ENCODE data around the gene ABCC5.

The ABCC5 gene

GRCh38 chr3:183988216-183988790 lies 29.4 kb downstream of the ABCC5 start:
- no peak overlapping the region for H3K4me3 ChIP-seq (ENCODE audit: low read depth, low read length)
- DNase-seq (ENCODE audit: low read depth) = no peak
- TF ChIP-seq CTCF (IDR thresholded peaks at IDR 0.05; ENCODE audit: insufficient read depth, low read depth, low read length, missing control alignments) = no peak

GRCh38 chr3:183987000-183987600 lies 30.6 kb downstream of the ABCC5 start:
- TF ChIP-seq CTCF (IDR thresholded peaks at IDR 0.05; ENCODE audit: insufficient read depth, low read depth, low read length, missing control alignments) = no peak
- H3K4me3 ChIP-seq (ENCODE audit: low read depth, low read length) = no peak overlapping the region
- no peak for DNase-seq (ENCODE audit: low read depth)

GRCh38 chr3:183984749-183985729 lies 32.6 kb downstream of the ABCC5 start:
- DNase-seq (ENCODE audit: low read depth) = no peak
- H3K4me3 ChIP-seq (ENCODE audit: low read depth, low read length) = no peak overlapping the region

GRCh38 chr3:183984127-183984740 lies 33.5 kb downstream of the ABCC5 start:
- DNase-seq (ENCODE audit: low read depth) = no peak
- no peak overlapping the region for H3K4me3 ChIP-seq (ENCODE audit: low read depth, low read length)
- no peak for TF ChIP-seq CTCF (IDR thresholded peaks at IDR 0.05; ENCODE audit: insufficient read depth, low read depth, low read length, missing control alignments)

More at GRCh38 chr3:183984749-183985729, 32.6 kb downstream of the ABCC5 start:
- no peak for TF ChIP-seq CTCF (IDR thresholded peaks at IDR 0.05; ENCODE audit: insufficient read depth, low read depth, low read length, missing control alignments)

GRCh38 chr3:183981990-183982644 lies 35.6 kb downstream of the ABCC5 start:
- H3K4me3 ChIP-seq (ENCODE audit: low read depth, low read length) = no peak overlapping the region
- no peak for DNase-seq (ENCODE audit: low read depth)
- no peak for TF ChIP-seq CTCF (IDR thresholded peaks at IDR 0.05; ENCODE audit: insufficient read depth, low read depth, low read length, missing control alignments)

- TF ChIP-seq CTCF (IDR thresholded peaks at IDR 0.05; ENCODE audit: insufficient read depth, low read depth, low read length, missing control alignments) = no peak
- DNase-seq (ENCODE audit: low read depth) = no peak
- no peak overlapping the region for H3K4me3 ChIP-seq (ENCODE audit: low read depth, low read length)
Measured at GRCh38 chr3:183980403-183980802, 37.3 kb downstream of the ABCC5 start.
